Measurements from ENCODE around the gene COMMD10. TPM values are rescaled to one million over a fixed set of nuclear protein-coding genes. Genes with fewer than 3 reads are reported as not detected.
A peak's percentile ranks its signal among the peaks of the same experiment; 100 is the strongest.

Gene COMMD10
- total and polyA plus RNA-seq, 9 donors, result 24.9 to 33.1 (median 29.2) TPM

DNA sequence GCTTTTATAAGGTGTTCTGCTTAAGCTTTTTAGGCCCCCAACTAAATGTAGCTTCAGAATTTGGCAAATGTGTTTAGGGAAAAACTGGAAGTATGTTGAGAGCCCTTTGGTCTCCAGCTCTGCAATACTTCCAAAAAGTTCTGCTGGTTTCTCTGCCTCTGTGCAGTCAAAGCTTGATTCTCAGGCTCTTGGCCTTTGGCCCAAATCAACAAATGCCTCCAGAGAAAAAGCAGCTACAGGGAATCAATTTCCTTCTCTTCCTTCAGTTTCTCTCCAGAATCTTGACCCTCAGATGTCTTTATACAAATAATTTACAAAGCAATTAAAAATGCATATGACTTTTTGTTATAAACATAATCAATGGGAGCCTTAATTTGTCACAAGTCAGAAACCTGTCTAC, 235.7 kb downstream of the COMMD10 start:
- Histone ChIP-seq H3K36me3 (ENCODE audit: control insufficient read depth, insufficient read depth, low read length) (peaks cover 5% of the 10 kb centered on the region), H3K27ac (ENCODE audit: low read length) (no peak overlapping the region)
- DNase-seq, result peak; percentile 42

DNA sequence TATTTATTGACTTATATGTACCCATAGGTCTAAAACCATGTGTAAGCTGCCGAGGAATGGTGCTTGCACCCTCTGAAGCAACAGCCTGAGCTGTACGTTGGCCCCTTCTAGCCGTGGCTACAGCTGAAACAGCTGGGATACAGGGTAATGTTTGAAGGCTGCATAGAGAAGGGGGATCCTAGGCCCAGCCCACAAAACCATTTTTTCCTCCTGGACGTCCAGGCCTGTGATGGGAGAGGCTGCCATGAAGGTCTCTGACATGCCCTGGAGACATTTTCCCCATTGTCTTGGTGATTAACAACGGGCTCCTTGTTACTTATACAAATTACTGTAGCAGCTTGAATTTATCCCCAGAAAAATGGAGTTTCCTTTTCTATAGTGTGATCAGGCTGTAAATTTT, 244.7 kb downstream of the COMMD10 start:
- DNase-seq, result no peak
- Histone ChIP-seq H3K27ac (ENCODE audit: low read length) (no peak overlapping the region), H3K27me3 (ENCODE audit: control insufficient read depth, insufficient read depth, low read length) (no peaks in the 10 kb centered on the region), H3K36me3 (ENCODE audit: control insufficient read depth, insufficient read depth, low read length) (peaks cover 5% of the 10 kb centered on the region), H3K9me3 (replicated peaks; ENCODE audit: control insufficient read depth, low read depth, low read length) (peaks cover 16% of the 10 kb centered on the region), H3K4me1 (ENCODE audit: control insufficient read depth, insufficient read depth, low read length) (no peaks in the 10 kb centered on the region), H3K4me3 (ENCODE audit: low read length) (no peak overlapping the region)
- 100% methylated on average over 2 of the region's 5 CpGs for WGBS (ENCODE audit: insufficient coverage)

More for the DNA sequence above, 235.7 kb downstream of the COMMD10 start:
- no peaks in the 10 kb centered on the region for H3K4me1 ChIP-seq (ENCODE audit: control insufficient read depth, insufficient read depth, low read length)
- H3K27me3 ChIP-seq (ENCODE audit: control insufficient read depth, insufficient read depth, low read length), result no peaks in the 10 kb centered on the region
- no peak overlapping the region for H3K4me3 ChIP-seq (ENCODE audit: low read length)
- peaks cover 15% of the 10 kb centered on the region for H3K9me3 ChIP-seq (replicated peaks; ENCODE audit: control insufficient read depth, low read depth, low read length)

DNA sequence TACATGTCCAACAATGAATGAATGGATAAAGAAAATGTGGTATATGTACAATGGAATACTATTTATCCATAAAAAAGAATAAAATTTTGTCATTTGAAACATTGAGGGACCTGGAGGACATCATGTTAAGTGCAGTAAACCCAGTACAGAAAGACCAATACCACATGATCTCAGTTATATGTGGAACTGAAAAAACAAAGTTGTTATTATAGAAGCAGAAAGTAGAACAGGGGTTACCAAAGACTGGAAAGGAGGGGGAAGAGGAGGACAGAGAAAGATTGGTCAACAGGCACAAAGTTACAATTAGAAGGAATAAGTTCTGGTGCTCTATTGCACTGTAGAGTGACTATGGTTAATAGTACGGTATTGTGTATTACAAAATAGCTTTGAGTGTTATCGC, 256.0 kb downstream of the COMMD10 start:
- WGBS (ENCODE audit: insufficient coverage), result no CpG with 5 or more reads among the region's 2 CpGs
- H3K9me3 ChIP-seq (replicated peaks; ENCODE audit: control insufficient read depth, low read depth, low read length), result peaks cover 6% of the 10 kb centered on the region

More for the DNA sequence above, 256.0 kb downstream of the COMMD10 start:
- H3K36me3 ChIP-seq (ENCODE audit: control insufficient read depth, insufficient read depth, low read length), result no peaks in the 10 kb centered on the region
- no peak overlapping the region for H3K4me3 ChIP-seq (ENCODE audit: low read length)
- no peak overlapping the region for H3K27ac ChIP-seq (ENCODE audit: low read length)
- no peaks in the 10 kb centered on the region for H3K27me3 ChIP-seq (ENCODE audit: control insufficient read depth, insufficient read depth, low read length)
- no peak for DNase-seq
- H3K4me1 ChIP-seq (ENCODE audit: control insufficient read depth, insufficient read depth, low read length), result peaks cover 3% of the 10 kb centered on the region

Other genes with a start within 250 kb of the COMMD10 start
- 57.3 TPM for gene ATG12, start 243.5 kb upstream of the COMMD10 start, total RNA-seq
- 10 to 100 TPM; 42.1 to 57.3 (median 50.2) TPM for gene ATG12, start 243.5 kb upstream of the COMMD10 start, polyA plus RNA-seq (ENCODE audit: insufficient read depth in 1 of 8, insufficient read length in 8 of 8, low replicate concordance in 1 of 8)
- gene AP3S1, start 243.1 kb upstream of the COMMD10 start, total RNA-seq, result 63.8 TPM
- gene AP3S1, start 243.1 kb upstream of the COMMD10 start, polyA plus RNA-seq (ENCODE audit: insufficient read depth in 1 of 8, insufficient read length in 8 of 8, low replicate concordance in 1 of 8), result 100 to 1,000 TPM in 7 of 8 donors, 10 to 100 TPM in 1; 90.4 to 152 (median 116) TPM
- gene LVRN, start 122.5 kb upstream of the COMMD10 start, total RNA-seq, result 3.3 TPM
- 1 to 10 TPM; 2.0 to 4.9 (median 3.3) TPM for gene LVRN, start 122.5 kb upstream of the COMMD10 start, polyA plus RNA-seq (ENCODE audit: insufficient read depth in 1 of 8, insufficient read length in 8 of 8, low replicate concordance in 1 of 8)
- gene ARL14EPL, start 52.6 kb upstream of the COMMD10 start, total RNA-seq, result 0.09 TPM
- gene ARL14EPL, start 52.6 kb upstream of the COMMD10 start, polyA plus RNA-seq (ENCODE audit: insufficient read depth in 1 of 8, insufficient read length in 8 of 8, low replicate concordance in 1 of 8), result under 1 TPM in 6 of 8 donors, not detected in 2; 0.05 to 0.24 (median 0.15) TPM